Natural killer cell (primary cell): ENCODE data around the gene CELF3. TPM values are rescaled to one million over a fixed set of nuclear protein-coding genes. Genes with fewer than 3 reads are reported as not detected.
A peak's percentile ranks its signal among the peaks of the same experiment; 100 is the strongest.

Experiments used
- ATAC-seq, 3 donors: fragments of 150-1000 bp in 2 of 3; fragments of 200-7000 bp in 1 of 3; cut with Tn5 transposase; 1 replicate in 1 of 3; 2 replicates in 2 of 3; pipeline ENCODE4 v1.10.0; 2021; ENCODE audit warnings: mild to moderate bottlenecking in 2 of 3, moderate library complexity in 2 of 3
- DNase-seq, 2 donors: peaks; one replicate each; pipeline versions ENCODE4 v3.0.0 to v3.0.0-alpha.2; 2013 to 2021; ENCODE audit warnings: mixed read lengths in 1 of 2
- H3K27ac ChIP-seq: one replicate; pipeline ENCODE4 v1.5.1; 2013; ENCODE audit warnings: mild to moderate bottlenecking, low read length
- H3K27me3 ChIP-seq: one replicate; pipeline ENCODE4 v1.6.1; 2013; ENCODE audit warnings: low read length; ENCODE audit not compliant: control insufficient read depth, insufficient read depth
- H3K36me3 ChIP-seq: one replicate; pipeline ENCODE4 v1.6.1; 2013; ENCODE audit warnings: low read length; ENCODE audit not compliant: control insufficient read depth, insufficient read depth
- H3K4me1 ChIP-seq: one replicate; pipeline ENCODE4 v1.6.1; 2013; ENCODE audit warnings: low read length; ENCODE audit not compliant: control insufficient read depth, insufficient read depth
- H3K4me3 ChIP-seq: one replicate; pipeline ENCODE4 v1.5.1; 2013; ENCODE audit warnings: low read length
- H3K9me3 ChIP-seq: one replicate; pipeline ENCODE4 v1.6.1; 2013; ENCODE audit warnings: low read length; ENCODE audit not compliant: control insufficient read depth, insufficient read depth
- H3K27ac Mint-ChIP-seq, 2 donors: one replicate each; pipeline ENCODE4 v1.8.0; 2022; ENCODE audit warnings: mild to moderate bottlenecking in 2 of 2, mixed read lengths in 2 of 2, moderate library complexity in 1 of 2
- H3K27me3 Mint-ChIP-seq, 2 donors: one replicate each; pipeline ENCODE4 v1.8.0; 2022; ENCODE audit warnings: low read depth in 2 of 2, mixed read lengths in 2 of 2
- H3K36me3 Mint-ChIP-seq: one replicate; pipeline ENCODE4 v1.8.0; 2022; ENCODE audit warnings: mixed read lengths
- H3K4me1 Mint-ChIP-seq, 2 donors: one replicate each; pipeline ENCODE4 v1.8.0; 2022; ENCODE audit warnings: mixed read lengths in 2 of 2
- H3K4me3 Mint-ChIP-seq: one replicate; pipeline ENCODE4 v1.8.0; 2022; ENCODE audit warnings: mild to moderate bottlenecking, moderate library complexity, mixed read lengths
- H3K9me3 Mint-ChIP-seq, 2 donors: one replicate each; pipeline ENCODE4 v1.8.0; 2022; ENCODE audit warnings: mixed read lengths in 2 of 2
- CTCF ChIP-seq: fragments of 200-600 bp; IDR thresholded peaks from one replicate; pipeline ENCODE4 v1.8.0; 2022; ENCODE audit warnings: antibody characterized with exemption
- WGBS: methylation state at CpG from one replicate; pipeline ENCODE4 v1.1.7; 2013; ENCODE audit warnings: missing lambda C conversion rate; ENCODE audit not compliant: insufficient coverage; 5-methylcytosine and 5-hydroxymethylcytosine counted together
- intact Hi-C: fragments of 100-400 bp; cut with micrococcal nuclease; formaldehyde crosslinking; loops from one replicate; pipeline ENCODE4 v1.14.2; 2022
- total RNA-seq, 4 donors: library from RNA; stranded (reverse); fragments of 120-200 nt in 1 of 4; gene quantifications; one replicate each; pipeline versions ENCODE4 v1.2.3 to v1.2.4, GENCODE V29; 2013 to 2022

The CELF3 gene
- total RNA-seq, 3 donors from 2014 or later (not counting 1 experiment from before 2014, with no cell fraction given), result not detected

DNA sequence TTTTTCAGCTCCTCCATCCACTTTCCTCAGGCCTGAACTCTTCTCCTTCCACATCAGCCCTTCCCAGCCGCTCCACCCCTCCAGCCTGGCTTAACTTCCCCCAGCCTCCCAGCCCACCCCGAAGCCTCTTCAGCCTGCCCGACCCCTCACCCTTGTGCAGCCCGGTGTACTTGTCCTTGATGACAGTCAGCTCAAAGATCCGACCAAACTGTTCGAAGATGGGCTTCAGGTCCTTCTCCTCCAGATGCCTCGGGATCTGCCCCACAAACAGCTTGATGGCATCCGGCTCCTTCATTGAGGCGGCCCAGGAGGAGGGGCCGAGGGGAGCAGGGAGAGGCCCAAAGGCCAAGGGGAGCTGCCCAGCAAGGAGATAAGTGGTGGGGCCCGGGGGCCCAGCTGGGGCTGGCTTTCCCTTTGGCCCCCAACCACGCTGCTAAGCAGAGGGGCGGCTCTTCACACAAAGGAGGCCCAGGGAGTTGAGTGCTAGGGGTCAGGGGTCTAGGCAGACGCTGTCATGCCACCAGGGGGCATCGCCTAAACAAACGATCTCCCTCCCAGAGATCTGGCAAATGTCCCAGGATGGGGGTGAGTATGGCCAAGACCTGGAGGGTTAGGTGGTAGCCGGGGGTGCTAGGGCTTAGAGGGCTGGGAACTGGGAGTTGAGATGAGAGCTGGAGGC is 738 bp downstream of the CELF3 start:
- H3K27me3 ChIP-seq, result peaks cover 14% of the 10 kb centered on the region
- no peak overlapping the region for H3K4me3 Mint-ChIP-seq
- no peak for ATAC-seq
- H3K4me1 ChIP-seq, result peaks cover 13% of the 10 kb centered on the region
- peaks cover 39 to 60% of the 10 kb centered on the region in 2 donors for H3K27me3 Mint-ChIP-seq
- 54% methylated on average over 17 of the region's 17 CpGs for WGBS
- no peak overlapping the region for H3K27ac Mint-ChIP-seq
- H3K9me3 ChIP-seq, result no peaks in the 10 kb centered on the region
- peak in 1 of 2 donors; percentile 15 for DNase-seq
- H3K27ac ChIP-seq, result no peak overlapping the region
- no peak for TF ChIP-seq CTCF
- no peaks in the 10 kb centered on the region for H3K36me3 Mint-ChIP-seq
- H3K4me3 ChIP-seq, result no peak overlapping the region
- no peaks in the 10 kb centered on the region for H3K9me3 Mint-ChIP-seq
- no peaks in the 10 kb centered on the region for H3K36me3 ChIP-seq
- intact Hi-C loops, result no loop called here
- peaks cover 21% of the 10 kb centered on the region in 2 donors for H3K4me1 Mint-ChIP-seq

- TF ChIP-seq CTCF, result no peak
- Mint-ChIP-seq H3K27me3 (peaks cover 35 to 60% of the 10 kb centered on the region in 2 donors), H3K4me1 (peaks cover 13% of the 10 kb centered on the region in 2 donors), H3K9me3 (no peaks in the 10 kb centered on the region), H3K36me3 (no peaks in the 10 kb centered on the region), H3K4me3 (no peak overlapping the region), H3K27ac (no peak overlapping the region)
- intact Hi-C loops, result no loop called here
- Histone ChIP-seq H3K9me3 (no peaks in the 10 kb centered on the region), H3K4me3 (no peak overlapping the region), H3K27ac (no peak overlapping the region), H3K36me3 (no peaks in the 10 kb centered on the region), H3K4me1 (peaks cover 5% of the 10 kb centered on the region), H3K27me3 (peaks cover 14% of the 10 kb centered on the region)
- DNase-seq (no peak), ATAC-seq (no peak)
- WGBS, result 68% methylated on average over 8 of the region's 10 CpGs
Observed at GRCh38 chr1:151714820-151715725, 1.5 kb downstream of the CELF3 start.

- ATAC-seq, result no peak
- no peak for TF ChIP-seq CTCF
- Mint-ChIP-seq H3K4me3 (no peak overlapping the region), H3K27me3 (peaks cover 35 to 57% of the 10 kb centered on the region in 2 donors), H3K36me3 (no peaks in the 10 kb centered on the region), H3K9me3 (no peaks in the 10 kb centered on the region), H3K27ac (no peak overlapping the region), H3K4me1 (peaks cover 11% of the 10 kb centered on the region in 2 donors)
- H3K9me3 ChIP-seq, result no peaks in the 10 kb centered on the region
- 91% methylated on average over 2 of the region's 2 CpGs for WGBS
- H3K27ac ChIP-seq, result no peak overlapping the region
- intact Hi-C loops, result no loop called here
- DNase-seq, result no peak
- H3K4me1 ChIP-seq, result peaks cover 4% of the 10 kb centered on the region
- no peak overlapping the region for H3K4me3 ChIP-seq
- no peaks in the 10 kb centered on the region for H3K36me3 ChIP-seq
- peaks cover 14% of the 10 kb centered on the region for H3K27me3 ChIP-seq
Observed at GRCh38 chr1:151713874-151714273, 2.7 kb downstream of the CELF3 start.
